ENCODE measurements around the gene GNB5. TPM values are rescaled to one million over a fixed set of nuclear protein-coding genes. Genes with fewer than 3 reads are reported as not detected.

Gene GNB5
- total RNA-seq, 1 experiment from 2014 or later: 29.8 TPM

DNA sequence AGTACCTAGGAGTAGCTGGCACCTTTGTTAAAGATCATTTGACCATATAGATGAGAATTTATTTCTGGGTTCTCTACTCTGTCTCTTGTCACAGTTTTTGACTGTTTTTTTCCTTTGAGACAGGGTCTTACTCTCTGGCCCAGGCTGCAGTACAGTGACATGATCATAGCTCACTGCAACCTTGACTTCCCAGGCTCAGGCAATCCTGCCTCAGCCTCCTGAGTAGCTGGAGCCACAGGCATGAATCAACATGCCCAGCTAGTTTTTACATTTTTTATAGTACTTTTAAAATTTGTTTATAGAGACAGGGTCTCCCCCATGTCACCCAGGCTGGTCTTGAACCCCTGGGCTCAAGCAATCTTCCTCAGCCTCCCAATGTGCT lies 123.7 kb downstream of the GNB5 start:
- H2AK5ac ChIP-seq (ENCODE audit: insufficient read length, low read length): no peak overlapping the region
- H3K79me2 ChIP-seq (ENCODE audit: insufficient read depth, low read length): no peaks in the 10 kb centered on the region
- H2BK20ac ChIP-seq (ENCODE audit: low read depth, low read length, poor library complexity, severe bottlenecking): no peak overlapping the region
- no peak overlapping the region for H3K4ac ChIP-seq (ENCODE audit: low read depth, low read length)
- H4K8ac ChIP-seq (replicated peaks; ENCODE audit: insufficient read length, low read depth, low read length): no peak overlapping the region
- no peak overlapping the region for H2AFZ ChIP-seq (ENCODE audit: low read length)
- Mint-ChIP-seq H3K27me3 (ENCODE audit: low read depth) (no peaks in the 10 kb centered on the region), H3K9me3 (no peaks in the 10 kb centered on the region), H3K4me1 (peaks cover 14 to 18% of the 10 kb centered on the region in 2 experiments), H3K27ac (no peak overlapping the region), H3K36me3 (ENCODE audit: insufficient read depth in 1 of 3, low read depth in 3 of 3) (peaks cover 8 to 24% (median 24%) of the 10 kb centered on the region in 3 experiments; a peak in 5 of 7 replicates), H3K4me3 (no peak overlapping the region)
- H3K23me2 ChIP-seq (ENCODE audit: insufficient read length, low read depth, low read length, poor library complexity, severe bottlenecking): no peaks in the 10 kb centered on the region
- no peaks in the 10 kb centered on the region for H3K9me3 ChIP-seq (ENCODE audit: control insufficient read depth, low read depth, low read length)
- H2BK5ac ChIP-seq (ENCODE audit: insufficient read length, low read length): no peak overlapping the region
- H4K91ac ChIP-seq (ENCODE audit: insufficient read length, low read depth, low read length): no peak overlapping the region
- no peak overlapping the region for H3K18ac ChIP-seq (ENCODE audit: insufficient read length, low read depth, low read length)
- H3K27me3 ChIP-seq (ENCODE audit: insufficient read depth, low read length): no peaks in the 10 kb centered on the region
- H2BK15ac ChIP-seq (ENCODE audit: low read depth, low read length): no peak overlapping the region
- no peak overlapping the region for H3K56ac ChIP-seq (ENCODE audit: insufficient read length, low read depth, low read length)
- no peak overlapping the region for H3K9ac ChIP-seq (ENCODE audit: extremely low read depth, insufficient read length, low read length)
- H2BK12ac ChIP-seq (ENCODE audit: insufficient read length, low read depth, low read length): no peak overlapping the region
- H4K5ac ChIP-seq (ENCODE audit: insufficient read length, low read depth, low read length): no peak overlapping the region
- no peak for DNase-seq
- H2BK120ac ChIP-seq (ENCODE audit: low read depth, low read length, poor library complexity, severe bottlenecking): no peak overlapping the region
- H3K4me1 ChIP-seq (ENCODE audit: insufficient read depth, low read length): no peaks in the 10 kb centered on the region
- no peak overlapping the region for H3K23ac ChIP-seq (ENCODE audit: insufficient read length, low read depth, low read length)
- H4K20me1 ChIP-seq (ENCODE audit: control insufficient read depth, insufficient read depth, insufficient read length): no peaks in the 10 kb centered on the region
- TF ChIP-seq, protein P1, sequence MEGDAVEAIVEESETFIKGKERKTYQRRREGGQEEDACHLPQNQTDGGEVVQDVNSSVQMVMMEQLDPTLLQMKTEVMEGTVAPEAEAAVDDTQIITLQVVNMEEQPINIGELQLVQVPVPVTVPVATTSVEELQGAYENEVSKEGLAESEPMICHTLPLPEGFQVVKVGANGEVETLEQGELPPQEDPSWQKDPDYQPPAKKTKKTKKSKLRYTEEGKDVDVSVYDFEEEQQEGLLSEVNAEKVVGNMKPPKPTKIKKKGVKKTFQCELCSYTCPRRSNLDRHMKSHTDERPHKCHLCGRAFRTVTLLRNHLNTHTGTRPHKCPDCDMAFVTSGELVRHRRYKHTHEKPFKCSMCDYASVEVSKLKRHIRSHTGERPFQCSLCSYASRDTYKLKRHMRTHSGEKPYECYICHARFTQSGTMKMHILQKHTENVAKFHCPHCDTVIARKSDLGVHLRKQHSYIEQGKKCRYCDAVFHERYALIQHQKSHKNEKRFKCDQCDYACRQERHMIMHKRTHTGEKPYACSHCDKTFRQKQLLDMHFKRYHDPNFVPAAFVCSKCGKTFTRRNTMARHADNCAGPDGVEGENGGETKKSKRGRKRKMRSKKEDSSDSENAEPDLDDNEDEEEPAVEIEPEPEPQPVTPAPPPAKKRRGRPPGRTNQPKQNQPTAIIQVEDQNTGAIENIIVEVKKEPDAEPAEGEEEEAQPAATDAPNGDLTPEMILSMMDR (conservative IDR thresholded peaks at IDR 0.05): no peak
- H3T11ph ChIP-seq (ENCODE audit: low read length): no peak overlapping the region
- no peaks in the 10 kb centered on the region for H3K79me1 ChIP-seq (ENCODE audit: insufficient read depth, low read depth, low read length, poor library complexity, severe bottlenecking)
- H3K27ac ChIP-seq (ENCODE audit: insufficient read length, low read depth, low read length): no peak overlapping the region
- H3K14ac ChIP-seq (ENCODE audit: insufficient read depth, low read length): no peak overlapping the region
- H3K4me2 ChIP-seq (ENCODE audit: insufficient read depth, insufficient read length, low read length): no peak overlapping the region

All from H9 (cell line).